Measurements from ENCODE around the gene TMEM53. TPM values are rescaled to one million over a fixed set of nuclear protein-coding genes. Genes with fewer than 3 reads are reported as not detected.

The TMEM53 gene
- total and polyA plus RNA-seq, 2 of the 8 experiments (the other 6 are each of a cell fraction or from before 2014, with no cell fraction given): 6.7 to 27.9 TPM

- no peak overlapping the region for H2AFZ ChIP-seq (ENCODE audit: low read length)
- H3K4ac ChIP-seq (replicated peaks; ENCODE audit: insufficient read length, low read depth, low read length): no peak overlapping the region
- POLR2A ChIA-PET (ENCODE audit: partially characterized antibody): interaction anchor here (1.0 to 2.9 kb wide), 5 partner anchors 10 to 56 kb away, joined by 3 to 14 read pairs (median 9); no protein-coding TSS in a partner anchor
- H3K36me3 ChIP-seq (ENCODE audit: control insufficient read depth in 2 of 4, insufficient read depth in 4 of 4, low read length in 3 of 4): no peaks in the 10 kb centered on the region
- H2BK15ac ChIP-seq (ENCODE audit: low read length): no peak overlapping the region
- no peaks in the 10 kb centered on the region; a peak in 2 of 7 replicates for H3K4me1 ChIP-seq (replicated peaks in 1 of 4; ENCODE audit: control insufficient read depth in 3 of 4, insufficient read depth in 4 of 4, low read length in 3 of 4)
- H3K4me2 ChIP-seq (ENCODE audit: insufficient read depth in 1 of 2, low read depth in 2 of 2, low read length in 2 of 2): no peak overlapping the region
- no peak overlapping the region for H2BK5ac ChIP-seq (ENCODE audit: low read depth, low read length)
- H2BK120ac ChIP-seq (replicated peaks; ENCODE audit: low read depth, low read length): no peak overlapping the region
- H3K18ac ChIP-seq (ENCODE audit: extremely low read depth, low read length): no peak overlapping the region
- DNase-seq (ENCODE audit: low read depth in 1 of 2, low spot score in 2 of 2) (no peak), FAIRE-seq (no peak)
- H4K20me1 ChIP-seq (replicated peaks in 1 of 2; ENCODE audit: control insufficient read depth in 1 of 2, insufficient read depth in 2 of 2, low read length in 2 of 2): no peaks in the 10 kb centered on the region
- H3K23ac ChIP-seq (ENCODE audit: insufficient read length): no peak overlapping the region
- no peaks in the 10 kb centered on the region for H3K23me2 ChIP-seq (ENCODE audit: low read depth, low read length)
- H4K5ac ChIP-seq (ENCODE audit: insufficient read length, low read depth, low read length): no peak overlapping the region
- no peak overlapping the region for H4K8ac ChIP-seq (ENCODE audit: extremely low read depth, insufficient read depth, low read length)
- WGBS, 2 experiments (ENCODE audit: extremely low coverage in 1 of 2, insufficient coverage in 1 of 2, insufficient read length in 1 of 2, insufficient replicate concordance in 2 of 2, low coverage in 1 of 2, low lambda C conversion rate in 2 of 2, missing lambda C conversion rate in 1 of 2): 88% methylated on average over 15 of the region's 15 CpGs; no CpG with 5 or more reads in 1 of the 2 experiments
- no peak overlapping the region for H3K56ac ChIP-seq (replicated peaks; ENCODE audit: insufficient read length, low read depth, low read length)
- H3K9me3 ChIP-seq (ENCODE audit: insufficient read depth in 2 of 2, low read depth in 1 of 2, low read length in 1 of 2): no peaks in the 10 kb centered on the region
- H3K27me3 ChIP-seq (replicated peaks in 1 of 4; ENCODE audit: control insufficient read depth in 3 of 4, extremely low read depth in 1 of 4, insufficient read depth in 3 of 4, low read length in 3 of 4): no peaks in the 10 kb centered on the region
- H3K79me2 ChIP-seq (ENCODE audit: control insufficient read depth in 1 of 2, insufficient read depth in 2 of 2, low read length in 2 of 2): no peaks in the 10 kb centered on the region
- CTCF ChIA-PET (ENCODE audit: partially characterized antibody): interaction anchor here (0.6 to 7.6 kb wide), 6 partner anchors 10 to 613 kb away, joined by 3 to 45 read pairs (median 4); no protein-coding TSS in a partner anchor
- H3K79me1 ChIP-seq (ENCODE audit: low read depth, low read length): no peaks in the 10 kb centered on the region
- H2BK12ac ChIP-seq (ENCODE audit: low read depth, low read length): no peak overlapping the region
- no peak overlapping the region for H3K14ac ChIP-seq (ENCODE audit: insufficient read length)
- no peak overlapping the region for H3K27ac ChIP-seq (ENCODE audit: low read depth, low read length)
- no peak overlapping the region for H3K4me3 ChIP-seq (ENCODE audit: extremely low read depth in 1 of 4, insufficient read depth in 2 of 4, low read depth in 3 of 4, low read length in 4 of 4)
- H2BK20ac ChIP-seq (ENCODE audit: low read length): no peak overlapping the region
- no peak overlapping the region for H3K9ac ChIP-seq (replicated peaks in 1 of 4; ENCODE audit: extremely low read depth in 1 of 4, low read depth in 3 of 4, low read length in 3 of 4)
- no peak for TF ChIP-seq BCL11A (IDR thresholded peaks at IDR 0.05; ENCODE audit: low read depth in 2 of 2, low read length in 2 of 2)
- TF ChIP-seq, protein P1, sequence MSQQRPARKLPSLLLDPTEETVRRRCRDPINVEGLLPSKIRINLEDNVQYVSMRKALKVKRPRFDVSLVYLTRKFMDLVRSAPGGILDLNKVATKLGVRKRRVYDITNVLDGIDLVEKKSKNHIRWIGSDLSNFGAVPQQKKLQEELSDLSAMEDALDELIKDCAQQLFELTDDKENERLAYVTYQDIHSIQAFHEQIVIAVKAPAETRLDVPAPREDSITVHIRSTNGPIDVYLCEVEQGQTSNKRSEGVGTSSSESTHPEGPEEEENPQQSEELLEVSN (IDR thresholded peaks at IDR 0.05): no peak
- TF ChIP-seq, protein P2, sequence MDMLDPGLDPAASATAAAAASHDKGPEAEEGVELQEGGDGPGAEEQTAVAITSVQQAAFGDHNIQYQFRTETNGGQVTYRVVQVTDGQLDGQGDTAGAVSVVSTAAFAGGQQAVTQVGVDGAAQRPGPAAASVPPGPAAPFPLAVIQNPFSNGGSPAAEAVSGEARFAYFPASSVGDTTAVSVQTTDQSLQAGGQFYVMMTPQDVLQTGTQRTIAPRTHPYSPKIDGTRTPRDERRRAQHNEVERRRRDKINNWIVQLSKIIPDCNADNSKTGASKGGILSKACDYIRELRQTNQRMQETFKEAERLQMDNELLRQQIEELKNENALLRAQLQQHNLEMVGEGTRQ (IDR thresholded peaks at IDR 0.05; ENCODE audit: low read length): no peak
- no peak for TF ChIP-seq HDAC6 (IDR thresholded peaks at IDR 0.05; ENCODE audit: low read depth, low read length)
- no peak for TF ChIP-seq SRF (IDR thresholded peaks at IDR 0.05; ENCODE audit: low read depth, low read length)
- no peak overlapping the region for H4K91ac ChIP-seq (replicated peaks; ENCODE audit: insufficient read length, low read length)
- no peak overlapping the region for H2AK5ac ChIP-seq (ENCODE audit: low read depth, low read length)
Measured at GRCh38 chr1:44661781-44662682, 12.2 kb downstream of the TMEM53 start.

All from H1 (cell line).